Measurements from ENCODE around the gene GALNT9. TPM values are rescaled to one million over a fixed set of nuclear protein-coding genes. Genes with fewer than 3 reads are reported as not detected.

GALNT9 gene
- polyA plus RNA-seq, 1 experiment: not detected

DNA sequence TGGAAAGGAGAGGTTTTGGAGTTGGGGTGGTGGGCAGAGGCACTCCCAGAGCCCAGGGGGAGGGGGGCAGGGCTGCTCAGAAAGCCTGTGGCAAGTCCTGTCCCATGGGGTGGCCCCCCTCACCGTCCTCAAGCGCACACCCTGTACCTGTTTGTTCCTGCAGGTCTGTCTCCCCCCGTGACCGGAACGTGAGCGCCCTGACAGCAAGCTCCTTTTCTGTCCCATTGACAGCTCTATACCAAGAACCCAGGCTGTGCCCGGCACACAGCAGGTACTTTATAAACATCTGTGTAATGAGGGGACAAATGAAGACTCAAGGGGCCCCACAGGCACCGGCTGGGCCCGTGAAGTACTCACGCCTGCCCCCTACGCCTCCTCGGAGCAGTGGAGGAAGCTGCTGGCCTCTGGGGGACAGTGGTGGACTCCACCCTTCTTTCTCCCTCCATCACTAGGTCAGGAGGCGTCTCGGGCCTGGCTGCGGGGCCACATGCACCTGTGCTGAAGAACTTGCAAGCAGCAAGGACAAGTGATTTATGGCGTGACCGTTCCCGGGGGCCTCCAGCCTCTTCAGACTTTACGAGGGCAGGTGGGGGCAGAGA is 65.8 kb downstream of the GALNT9 start:
- Histone ChIP-seq H3K36me3 (ENCODE audit: control insufficient read depth, insufficient read depth, low read length) (no peaks in the 10 kb centered on the region), H3K4me3 (ENCODE audit: low read depth, low read length) (no peak overlapping the region), H3K27me3 (ENCODE audit: control insufficient read depth, insufficient read depth, low read length) (peaks cover 2% of the 10 kb centered on the region; the same call in 1 of the 2 replicates)
- no peak for DNase-seq (ENCODE audit: low read depth)
- POLR2A ChIA-PET: no interaction called here
- CTCF ChIA-PET: no interaction called here
- no peak for TF ChIP-seq CTCF (IDR thresholded peaks at IDR 0.05; ENCODE audit: insufficient read depth, low read depth, low read length)

- CTCF ChIA-PET: no interaction called here
- no peak for DNase-seq (ENCODE audit: low read depth)
- H3K36me3 ChIP-seq (ENCODE audit: control insufficient read depth, insufficient read depth, low read length): no peaks in the 10 kb centered on the region
- POLR2A ChIA-PET: no interaction called here
- H3K27me3 ChIP-seq (ENCODE audit: control insufficient read depth, insufficient read depth, low read length): peaks cover 1% of the 10 kb centered on the region; the same call in 1 of the 2 replicates
- no peak overlapping the region for H3K4me3 ChIP-seq (ENCODE audit: low read depth, low read length)
- no peak for TF ChIP-seq CTCF (IDR thresholded peaks at IDR 0.05; ENCODE audit: insufficient read depth, low read depth, low read length)
Observed at GRCh38 chr12:132263061-132263360, 66.4 kb downstream of the GALNT9 start.

DNA sequence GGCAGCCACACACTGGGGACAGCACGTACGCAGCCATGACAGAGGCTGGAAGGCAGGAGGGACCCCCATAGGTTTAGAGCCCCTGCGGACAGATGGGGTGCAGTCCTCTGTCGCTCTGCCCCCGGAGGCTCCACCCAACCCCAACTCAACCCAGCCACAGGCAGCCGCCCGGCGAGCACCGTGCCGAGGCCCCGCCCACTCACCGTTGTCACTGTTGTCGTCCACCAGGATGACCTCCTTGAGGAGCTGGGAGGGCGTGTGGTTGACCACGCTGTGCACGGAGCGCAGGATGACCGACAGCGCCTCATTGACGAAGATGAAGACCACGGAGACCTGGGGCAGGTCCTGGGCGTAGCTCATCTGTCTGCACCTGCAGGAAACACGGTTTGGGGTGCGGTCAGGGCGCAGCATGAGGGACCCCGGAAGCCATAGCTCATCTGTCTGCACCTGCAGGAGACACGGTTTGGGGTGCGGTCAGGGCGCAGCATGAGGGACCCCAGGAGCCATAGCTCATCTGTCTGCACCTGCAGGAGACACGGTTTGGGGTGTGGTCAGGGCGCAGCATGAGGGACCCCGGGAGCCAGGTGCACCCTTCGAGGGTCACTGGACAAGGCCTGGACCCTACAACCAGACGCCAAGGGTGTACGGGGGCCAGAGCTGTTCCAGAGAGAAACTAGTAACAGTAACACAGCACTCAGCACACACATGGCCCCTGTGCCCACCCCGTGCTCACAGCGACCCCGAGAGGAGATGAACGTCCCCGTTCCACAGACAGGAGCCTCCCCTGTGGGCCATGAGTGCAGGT is 66.9 kb downstream of the GALNT9 start:
- ChIA-PET CTCF (no interaction called here), POLR2A (no interaction called here)
- no peaks in the 10 kb centered on the region for H3K27me3 ChIP-seq (ENCODE audit: control insufficient read depth, insufficient read depth, low read length)

GRCh38 chr12:132261328-132262138 is 67.9 kb downstream of the GALNT9 start:
- Histone ChIP-seq H3K4me3 (ENCODE audit: low read depth, low read length) (no peak overlapping the region), H3K27me3 (ENCODE audit: control insufficient read depth, insufficient read depth, low read length) (no peaks in the 10 kb centered on the region), H3K36me3 (ENCODE audit: control insufficient read depth, insufficient read depth, low read length) (no peaks in the 10 kb centered on the region)
- ChIA-PET POLR2A (no interaction called here), CTCF (no interaction called here)
- DNase-seq (ENCODE audit: low read depth): no peak
- no peak for TF ChIP-seq CTCF (IDR thresholded peaks at IDR 0.05; ENCODE audit: insufficient read depth, low read depth, low read length)

More for the DNA sequence above, 66.9 kb downstream of the GALNT9 start:
- no peak for DNase-seq (ENCODE audit: low read depth)
- no peak for TF ChIP-seq CTCF (IDR thresholded peaks at IDR 0.05; ENCODE audit: insufficient read depth, low read depth, low read length)
- Histone ChIP-seq H3K36me3 (ENCODE audit: control insufficient read depth, insufficient read depth, low read length) (no peaks in the 10 kb centered on the region), H3K4me3 (ENCODE audit: low read depth, low read length) (no peak overlapping the region)

DNA sequence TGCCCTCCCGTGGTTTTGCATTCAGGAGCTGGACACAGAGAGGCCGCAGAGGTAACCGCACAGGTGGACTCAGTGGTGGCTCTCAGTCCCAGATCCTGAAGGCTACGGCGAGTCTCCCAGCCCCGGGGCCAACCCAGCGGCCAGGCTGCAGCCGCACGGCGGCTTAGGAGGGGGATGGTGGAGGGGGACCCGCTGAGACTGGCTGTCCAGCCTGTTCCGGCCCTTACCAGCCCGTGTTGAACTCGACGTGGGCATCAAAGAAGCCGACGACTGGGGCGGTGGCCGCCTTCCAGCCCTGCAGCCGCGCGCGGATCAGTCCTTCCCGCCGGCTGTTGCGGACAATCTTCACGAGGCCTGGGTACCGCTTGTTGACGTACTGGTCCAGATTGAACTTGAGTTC is 68.7 kb downstream of the GALNT9 start:
- no peaks in the 10 kb centered on the region for H3K36me3 ChIP-seq (ENCODE audit: control insufficient read depth, insufficient read depth, low read length)
- ChIA-PET CTCF (no interaction called here), POLR2A (no interaction called here)
- H3K27me3 ChIP-seq (ENCODE audit: control insufficient read depth, insufficient read depth, low read length): no peaks in the 10 kb centered on the region
- no peak for DNase-seq (ENCODE audit: low read depth)
- no peak overlapping the region for H3K4me3 ChIP-seq (ENCODE audit: low read depth, low read length)
- TF ChIP-seq CTCF (IDR thresholded peaks at IDR 0.05; ENCODE audit: insufficient read depth, low read depth, low read length): no peak

Data from BJ (cell line).